ENCODE results near the gene CLSTN2.

GRCh38 chr3:140316466-140316865 is 381.5 kb downstream of the CLSTN2 start:
- no peak for TF ChIP-seq CTCF (IDR thresholded peaks at IDR 0.05)
- no peak for TF ChIP-seq POLR2A (IDR thresholded peaks at IDR 0.05)

All from vagina (tissue), 2 donors.